Hypothalamus (tissue), 51 donors: Measurements from ENCODE around the gene FUT1.
"Not testable (repeated sequence)": the region's sequence is repeated elsewhere in the genome, so short reads cannot be mapped to it uniquely, and the experiment has no call there.

ENCODE experiments used
- DNase-seq, 51 donors: peaks; one replicate each; lab custom pipeline; 2025; lab: John Stamatoyannopoulos, UW

FUT1 gene

DNA sequence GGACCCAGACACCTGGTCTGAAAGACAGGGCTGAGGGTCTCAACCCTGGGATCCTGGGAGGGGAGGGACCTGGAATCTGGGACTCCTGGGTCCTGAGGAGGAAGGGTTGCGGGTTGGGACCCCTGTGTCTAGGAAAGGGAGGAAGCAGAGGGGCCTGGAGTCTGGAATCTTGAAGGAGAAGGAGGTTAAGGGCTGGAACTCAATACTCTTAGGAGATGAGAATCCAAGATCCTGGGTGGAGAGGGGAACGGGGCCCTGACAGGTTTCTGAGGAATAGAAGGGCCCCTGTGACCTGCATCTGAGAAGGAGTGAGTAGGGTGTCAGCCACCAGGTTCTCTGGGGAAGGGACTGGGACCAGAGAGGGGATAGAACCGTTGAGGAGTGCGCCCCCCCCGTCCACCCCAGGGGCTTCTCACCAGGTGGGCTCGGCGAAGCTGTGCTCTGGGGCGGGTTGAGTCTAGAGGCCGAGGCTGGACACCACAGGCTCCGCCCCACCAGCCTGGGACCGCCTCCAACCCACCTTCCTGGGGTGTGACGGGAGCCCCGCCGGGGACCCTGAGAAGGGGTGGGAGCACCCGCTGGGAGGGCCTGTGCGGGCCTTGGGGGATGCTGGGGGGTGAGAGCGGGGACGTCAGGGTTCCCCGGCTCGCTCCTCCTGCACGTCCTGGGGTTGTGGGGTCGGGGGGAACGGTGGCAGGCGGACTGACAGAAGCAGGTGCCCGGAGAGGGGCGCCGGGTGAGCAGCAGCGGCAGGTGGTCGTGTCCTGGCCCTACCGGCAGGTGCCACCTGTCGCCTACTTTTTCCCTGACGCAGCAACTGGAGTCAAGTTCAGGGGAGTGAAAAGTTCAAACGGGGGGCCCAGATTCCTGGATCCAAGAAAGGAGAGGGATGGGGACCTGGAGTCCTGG is 32.9 kb downstream of the FUT1 start, which contains the start of gene MAMSTR:
Gene MAMSTR, minus strand, starts transcription at position 463 of the 909 bp plus-strand sequence. CDS start 694 bp downstream, outside the sequence.
- no peak for DNase-seq

GRCh38 chr19:48718711-48719231 is 33.7 kb downstream of the FUT1 start:
- DNase-seq, result no peak

- not testable (repeated sequence) for DNase-seq
Observed at GRCh38 chr19:48718106-48718505, 34.3 kb downstream of the FUT1 start.

GRCh38 chr19:48716562-48717291 is 35.7 kb downstream of the FUT1 start:
- DNase-seq, result peak in 40 of 51 donors; percentile 8 to 75 (median 48)

DNA sequence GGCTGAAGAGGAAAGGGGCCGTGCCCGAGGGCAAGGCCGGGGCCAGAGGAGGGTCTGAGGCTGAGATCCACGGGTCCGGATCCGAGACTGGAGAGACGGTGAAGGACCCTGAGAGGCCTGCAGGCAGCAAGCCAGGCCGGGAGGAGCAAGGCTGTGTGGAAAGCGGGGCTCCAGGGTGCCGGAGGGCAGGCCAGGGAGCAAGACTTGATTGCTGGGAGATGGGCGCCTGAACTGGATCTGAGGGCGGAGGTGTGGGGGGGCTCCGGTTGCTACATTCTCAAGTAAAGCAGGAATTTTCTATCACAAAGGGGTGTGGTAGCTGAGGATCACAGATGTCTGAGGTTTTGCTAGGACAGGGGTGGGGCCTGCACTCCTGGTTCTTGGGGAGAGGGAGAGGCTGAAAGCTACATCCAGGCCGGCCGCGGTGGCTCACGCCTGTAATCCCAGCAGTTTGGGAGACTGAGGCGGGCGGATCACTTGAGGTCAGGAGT is 36.7 kb downstream of the FUT1 start:
- DNase-seq, result no peak

- peak in 2 of 51 donors; percentile 9 to 12 for DNase-seq
Observed at GRCh38 chr19:48714759-48715675, 37.4 kb downstream of the FUT1 start.

GRCh38 chr19:48713864-48714755 is 38.3 kb downstream of the FUT1 start:
- DNase-seq, result peak; percentile 53 to 99 (median 98)

- peak in 3 of 51 donors; percentile 8 to 31 (median 12) for DNase-seq
Observed at GRCh38 chr19:48713041-48713863, 39.2 kb downstream of the FUT1 start.

DNA sequence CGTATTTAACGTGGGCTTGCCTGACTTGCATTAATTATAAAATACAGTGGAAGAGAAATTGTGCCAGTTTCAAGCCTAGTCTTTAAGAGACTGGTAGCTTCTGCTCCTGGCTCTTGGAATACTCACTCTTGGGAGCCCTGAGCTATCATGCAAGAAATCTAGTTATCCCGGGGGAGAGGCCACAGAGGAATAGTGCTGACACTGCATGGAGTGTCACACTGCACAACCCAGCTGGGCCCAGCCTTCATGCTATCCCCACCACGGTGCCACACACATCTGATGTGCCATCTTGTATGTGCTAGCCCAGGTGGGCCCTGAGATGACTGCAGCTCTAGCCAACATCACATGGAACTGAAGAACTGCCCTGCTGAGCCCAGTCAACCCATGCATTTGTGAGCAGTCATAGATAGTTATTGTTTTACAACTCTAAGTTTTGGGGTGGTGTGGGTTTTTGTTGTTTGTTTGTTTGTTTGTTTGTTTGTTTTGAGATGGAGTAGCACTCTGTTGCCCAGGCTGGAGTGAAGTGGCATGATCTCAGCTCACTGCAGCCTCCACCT is 41.3 kb downstream of the FUT1 start:
- no peak for DNase-seq

DNA sequence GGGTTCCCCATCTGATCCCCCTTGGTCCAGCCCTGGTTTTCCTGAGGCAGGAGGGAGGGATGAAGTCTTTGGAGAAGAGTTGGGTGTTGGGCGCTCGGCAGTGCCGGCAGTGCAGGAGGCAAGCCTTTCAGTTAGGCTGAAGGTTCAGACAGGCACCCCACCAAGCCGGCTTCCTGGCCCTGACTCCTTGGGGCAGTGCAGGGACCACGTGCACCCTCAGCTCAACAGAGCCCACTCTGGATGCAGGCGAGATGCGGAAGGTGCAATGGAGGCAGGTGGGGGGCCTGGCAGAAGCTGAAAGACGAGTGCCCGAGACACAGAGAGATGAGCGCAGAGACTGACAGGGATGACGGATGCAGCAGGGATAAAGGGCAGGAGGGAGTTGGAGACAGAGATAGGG is 44.0 kb downstream of the FUT1 start:
- no peak for DNase-seq

- DNase-seq, result no peak
Observed at GRCh38 chr19:48705431-48705830, 47.0 kb downstream of the FUT1 start.

- DNase-seq, result no peak
Observed at GRCh38 chr19:48703316-48703715, 49.1 kb downstream of the FUT1 start.

- DNase-seq, result no peak
Observed at GRCh38 chr19:48702701-48703100, 49.7 kb downstream of the FUT1 start.

DNA sequence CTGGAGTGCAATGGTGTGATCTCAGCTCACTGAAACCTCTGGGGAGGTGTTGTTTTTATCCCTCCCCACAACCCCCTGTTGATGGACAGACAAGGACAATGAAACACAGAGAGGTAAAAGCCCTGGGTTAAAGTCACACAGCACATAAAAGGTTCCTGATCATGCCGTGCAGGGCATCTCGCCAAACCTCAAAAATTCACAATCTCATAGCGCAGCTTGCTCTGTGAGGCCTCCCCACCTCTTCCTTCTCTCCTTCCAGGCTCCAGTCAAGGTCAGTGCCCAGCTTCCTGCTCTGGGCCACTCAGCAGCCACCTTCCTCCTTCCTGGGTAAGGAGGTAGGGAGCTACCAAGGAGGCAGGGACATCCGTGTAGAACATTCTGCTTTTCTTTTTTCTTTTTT is 54.4 kb downstream of the FUT1 start:
- no peak for DNase-seq
